Measurements from ENCODE around the gene ZBTB40. TPM values are rescaled to one million over a fixed set of nuclear protein-coding genes. Genes with fewer than 3 reads are reported as not detected.

Gene ZBTB40
- total RNA-seq, 1 donor = 14.8 TPM

GRCh38 chr1:22556391-22557104, 104.9 kb downstream of the ZBTB40 start:
- Histone ChIP-seq H3K4me3 (ENCODE audit: low read length) (no peak overlapping the region), H3K9me3 (ENCODE audit: low read depth, low read length) (no peaks in the 10 kb centered on the region), H3K27me3 (ENCODE audit: insufficient read depth, low read length) (no peaks in the 10 kb centered on the region), H3K4me1 (ENCODE audit: insufficient read depth, low read length) (no peaks in the 10 kb centered on the region)

DNA sequence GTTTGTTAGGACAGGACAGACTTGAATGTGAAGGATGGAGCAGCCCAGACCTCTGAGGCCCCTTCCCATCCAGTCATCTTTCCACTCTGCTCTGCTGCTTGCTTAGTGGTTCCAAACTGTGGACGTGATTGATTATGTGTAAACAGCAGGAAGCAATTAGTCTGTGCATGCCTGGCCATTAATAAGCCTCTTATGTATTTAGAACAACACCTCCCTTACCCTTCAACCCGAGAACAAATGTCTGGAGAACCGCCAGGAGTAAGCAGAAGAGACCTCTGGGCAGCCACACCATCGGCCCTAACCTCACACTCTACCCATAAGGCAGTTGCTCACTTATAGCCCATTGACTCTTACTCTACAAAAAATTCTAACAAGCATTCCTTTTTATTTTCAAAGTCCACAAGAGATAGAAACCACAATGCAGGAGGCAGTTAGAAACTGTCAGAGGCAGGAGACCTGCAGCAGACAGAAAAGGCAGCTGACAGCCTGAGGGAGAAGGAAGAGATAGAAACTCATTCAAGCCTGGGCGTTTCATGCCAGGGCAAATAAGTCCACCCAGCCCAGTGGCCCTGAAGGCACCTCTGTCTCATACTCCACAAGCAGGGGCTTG, 105.8 kb downstream of the ZBTB40 start:
- no peaks in the 10 kb centered on the region for H3K4me1 ChIP-seq (ENCODE audit: insufficient read depth, low read length)
- H3K27me3 ChIP-seq (ENCODE audit: insufficient read depth, low read length) = peaks cover 6% of the 10 kb centered on the region
- H3K4me3 ChIP-seq (ENCODE audit: low read length) = no peak overlapping the region
- H3K9me3 ChIP-seq (ENCODE audit: low read depth, low read length) = no peaks in the 10 kb centered on the region

DNA sequence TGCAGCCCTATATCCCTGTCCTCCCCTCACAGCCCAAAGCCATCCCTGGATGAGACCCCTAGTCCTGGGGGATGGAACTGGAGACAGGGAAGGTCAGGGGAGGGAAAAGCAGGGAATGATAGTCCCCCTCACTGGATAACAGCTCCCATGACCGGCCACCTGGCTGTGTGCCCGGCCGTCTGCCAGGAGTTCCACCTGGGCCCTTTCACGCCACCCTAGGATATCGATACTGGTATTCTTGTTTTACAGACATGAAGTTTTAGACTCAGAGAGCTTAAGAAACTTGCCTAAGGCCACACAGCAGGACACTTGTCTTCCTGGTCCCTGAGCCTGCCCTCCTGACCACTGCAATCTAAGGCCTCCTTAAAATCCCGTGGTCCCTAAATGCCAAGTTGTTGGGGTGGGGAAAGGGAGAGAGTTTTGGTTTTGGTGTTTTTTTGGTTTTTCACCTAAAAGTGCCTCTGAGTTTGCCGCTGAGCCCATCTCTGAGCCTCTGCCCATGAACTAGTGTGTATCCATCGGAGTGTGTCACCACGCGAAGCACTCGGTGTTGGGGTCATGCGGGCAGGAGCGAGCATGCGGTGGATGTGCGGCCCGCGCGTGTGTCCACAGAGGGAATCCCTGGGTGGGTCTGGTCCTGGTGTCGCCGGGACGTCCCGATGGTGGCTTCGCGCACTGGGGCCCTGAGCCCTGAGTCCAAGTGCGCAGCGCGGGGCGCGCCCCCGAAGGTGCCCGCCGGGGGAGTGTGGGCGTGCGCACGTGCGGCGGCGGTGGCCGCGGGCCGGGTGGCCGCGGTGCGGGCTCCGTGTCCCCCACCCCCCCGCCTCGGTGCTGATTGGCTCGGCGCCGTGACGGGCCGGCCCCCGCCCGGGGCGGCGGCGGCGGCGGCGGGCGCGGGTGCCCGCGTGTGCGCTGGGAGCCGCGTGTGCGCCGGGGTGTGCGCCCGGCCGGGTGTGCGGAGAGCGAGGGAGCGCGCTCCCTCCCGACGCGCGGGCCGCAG, 111.2 kb downstream of the ZBTB40 start, which contains the start of gene EPHA8:
Gene EPHA8, plus strand, starts transcription at position 906 of the 1,000 bp plus-strand sequence. CDS start 147 bp downstream, outside the sequence.
- Histone ChIP-seq H3K4me1 (ENCODE audit: insufficient read depth, low read length) (no peaks in the 10 kb centered on the region), H3K4me3 (ENCODE audit: low read length) (no peak within 1 kb of the TSS), H3K27me3 (ENCODE audit: insufficient read depth, low read length) (peaks cover 15% of the 10 kb centered on the region), H3K9me3 (ENCODE audit: low read depth, low read length) (no peaks in the 10 kb centered on the region)

GRCh38 chr1:22563671-22564602, 112.3 kb downstream of the ZBTB40 start:
- H3K4me3 ChIP-seq (ENCODE audit: low read length) = no peak overlapping the region
- no peaks in the 10 kb centered on the region for H3K4me1 ChIP-seq (ENCODE audit: insufficient read depth, low read length)
- H3K27me3 ChIP-seq (ENCODE audit: insufficient read depth, low read length) = peaks cover 15% of the 10 kb centered on the region
- no peaks in the 10 kb centered on the region for H3K9me3 ChIP-seq (ENCODE audit: low read depth, low read length)

DNA sequence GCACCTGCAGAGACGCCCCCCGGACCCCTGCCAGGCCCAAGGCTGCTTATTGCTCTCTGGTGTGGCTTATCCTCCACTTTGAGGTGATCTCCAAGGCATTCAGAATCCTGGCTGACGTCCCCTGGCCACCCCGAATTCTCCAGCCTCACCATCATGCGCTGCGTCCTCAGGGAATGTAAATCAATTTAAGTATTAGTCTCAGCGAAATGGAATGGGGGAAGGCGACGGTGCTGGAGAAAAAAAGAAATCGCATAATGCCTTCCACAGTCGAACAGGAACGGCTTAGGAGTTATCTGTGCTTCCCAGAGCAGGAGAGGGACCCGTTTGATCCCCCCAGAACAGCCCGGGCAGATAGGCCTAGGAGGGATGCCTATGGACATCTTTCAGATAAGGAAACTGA, 114.5 kb downstream of the ZBTB40 start:
- Histone ChIP-seq H3K9me3 (ENCODE audit: low read depth, low read length) (no peaks in the 10 kb centered on the region), H3K4me3 (ENCODE audit: low read length) (no peak overlapping the region), H3K27me3 (ENCODE audit: insufficient read depth, low read length) (peaks cover 15% of the 10 kb centered on the region), H3K4me1 (ENCODE audit: insufficient read depth, low read length) (no peaks in the 10 kb centered on the region)

- no peaks in the 10 kb centered on the region for H3K4me1 ChIP-seq (ENCODE audit: insufficient read depth, low read length)
- H3K9me3 ChIP-seq (ENCODE audit: low read depth, low read length) = no peaks in the 10 kb centered on the region
- H3K27me3 ChIP-seq (ENCODE audit: insufficient read depth, low read length) = peaks cover 11% of the 10 kb centered on the region
- H3K4me3 ChIP-seq (ENCODE audit: low read length) = no peak overlapping the region
Observed at GRCh38 chr1:22567197-22567596, 115.5 kb downstream of the ZBTB40 start.

GRCh38 chr1:22567994-22568393, 116.3 kb downstream of the ZBTB40 start:
- Histone ChIP-seq H3K4me1 (ENCODE audit: insufficient read depth, low read length) (no peaks in the 10 kb centered on the region), H3K4me3 (ENCODE audit: low read length) (no peak overlapping the region), H3K9me3 (ENCODE audit: low read depth, low read length) (no peaks in the 10 kb centered on the region), H3K27me3 (ENCODE audit: insufficient read depth, low read length) (peaks cover 3% of the 10 kb centered on the region)

GRCh38 chr1:22569269-22569668, 117.6 kb downstream of the ZBTB40 start:
- peaks cover 3% of the 10 kb centered on the region for H3K27me3 ChIP-seq (ENCODE audit: insufficient read depth, low read length)
- H3K9me3 ChIP-seq (ENCODE audit: low read depth, low read length) = no peaks in the 10 kb centered on the region
- no peak overlapping the region for H3K4me3 ChIP-seq (ENCODE audit: low read length)
- no peaks in the 10 kb centered on the region for H3K4me1 ChIP-seq (ENCODE audit: insufficient read depth, low read length)

DNA sequence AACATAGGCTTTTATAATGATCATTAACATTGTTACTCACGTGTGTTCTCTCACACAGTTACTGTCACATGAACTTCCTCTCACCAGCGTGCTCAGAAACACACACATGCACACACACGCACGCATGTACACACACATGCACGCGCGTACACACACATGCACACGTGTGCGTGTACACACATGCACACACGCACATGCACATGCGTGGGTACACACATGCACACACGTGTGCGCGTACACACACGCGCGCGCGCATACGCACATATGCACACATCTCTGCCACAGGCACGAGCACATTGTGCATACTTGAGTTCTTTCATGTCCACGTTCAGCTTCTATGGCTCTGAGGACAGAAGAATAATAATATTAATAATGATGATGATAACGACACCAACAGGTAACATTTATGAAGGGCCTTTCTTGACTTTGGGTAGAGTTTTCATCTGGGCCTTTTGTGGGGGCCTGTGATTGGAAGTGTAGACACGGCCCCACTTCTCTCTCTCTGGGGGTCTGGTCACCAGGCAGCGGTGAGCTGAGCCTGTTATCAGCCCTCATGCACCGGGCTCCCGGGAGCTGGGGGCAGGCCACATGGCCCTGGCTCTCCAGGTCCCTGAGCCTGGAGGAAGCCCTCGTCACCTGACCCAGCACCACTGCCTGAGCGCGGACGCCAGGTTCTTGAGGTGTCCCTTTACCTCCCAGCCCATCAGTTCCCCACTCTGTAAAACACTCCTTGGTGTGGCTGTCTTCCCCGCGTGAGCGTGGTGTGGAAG, 118.7 kb downstream of the ZBTB40 start:
- Histone ChIP-seq H3K9me3 (ENCODE audit: low read depth, low read length) (no peaks in the 10 kb centered on the region), H3K27me3 (ENCODE audit: insufficient read depth, low read length) (no peaks in the 10 kb centered on the region), H3K4me1 (ENCODE audit: insufficient read depth, low read length) (no peaks in the 10 kb centered on the region), H3K4me3 (ENCODE audit: low read length) (no peak overlapping the region)

GRCh38 chr1:22572818-22573217, 121.2 kb downstream of the ZBTB40 start:
- Histone ChIP-seq H3K27me3 (ENCODE audit: insufficient read depth, low read length) (no peaks in the 10 kb centered on the region), H3K9me3 (ENCODE audit: low read depth, low read length) (peaks cover under 1% of the 10 kb centered on the region), H3K4me3 (ENCODE audit: low read length) (no peak overlapping the region), H3K4me1 (ENCODE audit: insufficient read depth, low read length) (no peaks in the 10 kb centered on the region)

DNA sequence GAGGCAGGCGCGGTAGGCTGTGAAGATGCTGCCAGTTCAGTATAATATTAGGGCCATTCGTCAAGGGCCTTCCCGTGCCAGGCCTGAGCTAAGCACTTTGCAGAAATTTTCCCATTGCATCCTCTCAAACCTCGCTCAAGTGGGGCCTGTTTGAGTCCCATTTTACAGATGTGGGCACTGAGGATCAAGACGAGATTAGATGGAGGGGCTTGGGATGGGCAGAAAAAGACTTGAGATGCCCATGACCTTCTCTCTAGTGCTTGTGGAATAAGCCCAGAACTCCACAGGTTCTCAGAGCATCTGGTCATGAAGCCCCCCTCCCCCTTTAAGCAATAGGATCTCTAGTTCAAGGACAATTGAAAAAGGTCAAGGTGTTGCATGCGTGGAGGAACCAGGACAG, 121.6 kb downstream of the ZBTB40 start:
- H3K4me3 ChIP-seq (ENCODE audit: low read length) = no peak overlapping the region
- H3K9me3 ChIP-seq (ENCODE audit: low read depth, low read length) = peaks cover 4% of the 10 kb centered on the region
- no peaks in the 10 kb centered on the region for H3K4me1 ChIP-seq (ENCODE audit: insufficient read depth, low read length)
- H3K27me3 ChIP-seq (ENCODE audit: insufficient read depth, low read length) = no peaks in the 10 kb centered on the region

GRCh38 chr1:22575532-22576149, 124.0 kb downstream of the ZBTB40 start:
- H3K27me3 ChIP-seq (ENCODE audit: insufficient read depth, low read length) = no peaks in the 10 kb centered on the region
- H3K9me3 ChIP-seq (ENCODE audit: low read depth, low read length) = peaks cover 9% of the 10 kb centered on the region
- H3K4me1 ChIP-seq (ENCODE audit: insufficient read depth, low read length) = no peaks in the 10 kb centered on the region
- H3K4me3 ChIP-seq (ENCODE audit: low read length) = no peak overlapping the region

- Histone ChIP-seq H3K9me3 (ENCODE audit: low read depth, low read length) (peaks cover 9% of the 10 kb centered on the region), H3K4me1 (ENCODE audit: insufficient read depth, low read length) (no peaks in the 10 kb centered on the region), H3K27me3 (ENCODE audit: insufficient read depth, low read length) (no peaks in the 10 kb centered on the region), H3K4me3 (ENCODE audit: low read length) (no peak overlapping the region)
Observed at GRCh38 chr1:22576150-22576544, 124.5 kb downstream of the ZBTB40 start.

All from mononuclear cell (primary cell).